Trophoblast cell (in vitro differentiated cells and primary cell): ENCODE data around the gene C11orf98.

Experiments used
- DNase-seq, 2 donors: peaks; one replicate each; pipeline ENCODE4 v3.0.0-alpha.2; 2016
- H2AFZ ChIP-seq: 2 replicates; pipeline ENCODE4 v1.6.1; 2013; ENCODE audit warnings: low read length, moderate library complexity, mild to moderate bottlenecking; ENCODE audit not compliant: insufficient read depth, poor library complexity
- H2AK5ac ChIP-seq: 2 replicates; pipeline ENCODE4 v1.6.1; 2013; ENCODE audit warnings: mild to moderate bottlenecking, low read length
- H2BK120ac ChIP-seq: 2 replicates; pipeline ENCODE4 v1.6.1; 2013; ENCODE audit warnings: low read length, mild to moderate bottlenecking, moderate library complexity; ENCODE audit not compliant: insufficient read depth, poor library complexity
- H2BK12ac ChIP-seq: 2 replicates; pipeline ENCODE4 v1.6.1; 2013; ENCODE audit warnings: mild to moderate bottlenecking, low read length, moderate library complexity
- H2BK5ac ChIP-seq: 2 replicates; pipeline ENCODE4 v1.6.1; 2013; ENCODE audit warnings: low read length, low read depth, moderate library complexity, mild to moderate bottlenecking; ENCODE audit not compliant: poor library complexity
- H3K14ac ChIP-seq: 2 replicates; pipeline ENCODE4 v1.6.1; 2013; ENCODE audit warnings: mild to moderate bottlenecking, low read length
- H3K18ac ChIP-seq: 2 replicates; pipeline ENCODE4 v1.6.1; 2013; ENCODE audit warnings: mild to moderate bottlenecking, low read length
- H3K23ac ChIP-seq: 2 replicates; pipeline ENCODE4 v1.6.1; 2013; ENCODE audit warnings: low read length
- H3K27ac ChIP-seq: 2 replicates; pipeline ENCODE4 v1.5.1; 2013; ENCODE audit warnings: low read depth, mild to moderate bottlenecking, inconsistent platforms, low read length, moderate library complexity
- H3K27me3 ChIP-seq: 2 replicates; pipeline ENCODE4 v1.6.1; 2013; ENCODE audit warnings: inconsistent platforms, mild to moderate bottlenecking, low read length, moderate library complexity; ENCODE audit not compliant: insufficient read depth
- H3K36me3 ChIP-seq, 2 experiments: 1 replicate in 1 of 2; 2 replicates in 1 of 2; pipeline ENCODE4 v1.6.1; 2013; ENCODE audit warnings: low read length in 2 of 2, mild to moderate bottlenecking in 2 of 2, moderate library complexity in 1 of 2; ENCODE audit not compliant: insufficient read depth in 2 of 2, control insufficient read depth in 1 of 2
- H3K4ac ChIP-seq: 2 replicates; pipeline ENCODE4 v1.6.1; 2013; ENCODE audit warnings: low read depth, mild to moderate bottlenecking, low read length, moderate library complexity
- H3K4me1 ChIP-seq, 2 experiments: 1 replicate in 1 of 2; 2 replicates in 1 of 2; pipeline ENCODE4 v1.6.1; 2013; ENCODE audit warnings: low read length in 2 of 2, mild to moderate bottlenecking in 2 of 2, moderate library complexity in 1 of 2; ENCODE audit not compliant: insufficient read depth in 2 of 2, control insufficient read depth in 1 of 2
- H3K4me2 ChIP-seq: 2 replicates; pipeline ENCODE4 v1.6.1; 2013; ENCODE audit warnings: inconsistent platforms, mild to moderate bottlenecking, low read length, moderate library complexity
- H3K4me3 ChIP-seq: 2 replicates; pipeline ENCODE4 v1.5.1; 2013; ENCODE audit warnings: mild to moderate bottlenecking, low read depth, low read length, inconsistent platforms
- H3K79me1 ChIP-seq: one replicate; pipeline ENCODE4 v1.6.1; 2013; ENCODE audit warnings: low read length
- H3K79me2 ChIP-seq: 2 replicates; pipeline ENCODE4 v1.6.1; 2013; ENCODE audit warnings: low read length, mild to moderate bottlenecking; ENCODE audit not compliant: control insufficient read depth, insufficient read depth, poor library complexity
- H3K9ac ChIP-seq: 2 replicates; pipeline ENCODE4 v1.6.1; 2013; ENCODE audit warnings: mild to moderate bottlenecking, low read length
- H3K9me3 ChIP-seq: 2 replicates; pipeline ENCODE4 v1.6.1; 2013; ENCODE audit warnings: low read depth, mild to moderate bottlenecking, control low read depth, inconsistent platforms, low read length; ENCODE audit not compliant: insufficient read depth
- H4K12ac ChIP-seq: 2 replicates; pipeline ENCODE4 v1.6.1; 2013; ENCODE audit warnings: low read depth, mild to moderate bottlenecking, low read length, moderate library complexity
- H4K8ac ChIP-seq: 2 replicates; pipeline ENCODE4 v1.6.1; 2013; ENCODE audit warnings: low read depth, mild to moderate bottlenecking, low read length, moderate library complexity
- H4K91ac ChIP-seq: one replicate; pipeline ENCODE4 v1.6.1; 2013; ENCODE audit warnings: low read depth, mild to moderate bottlenecking, low read length, moderate library complexity
- WGBS: extraction: QIAGEN DNeasy Blood & Tissue Kit; methylation state at CpG from one replicate; pipeline ENCODE4 v1.1.7; 2013; ENCODE audit warnings: missing lambda C conversion rate; ENCODE audit not compliant: insufficient read length, insufficient coverage; ENCODE audit errors: extremely low coverage; 5-methylcytosine and 5-hydroxymethylcytosine counted together

The C11orf98 gene

DNA sequence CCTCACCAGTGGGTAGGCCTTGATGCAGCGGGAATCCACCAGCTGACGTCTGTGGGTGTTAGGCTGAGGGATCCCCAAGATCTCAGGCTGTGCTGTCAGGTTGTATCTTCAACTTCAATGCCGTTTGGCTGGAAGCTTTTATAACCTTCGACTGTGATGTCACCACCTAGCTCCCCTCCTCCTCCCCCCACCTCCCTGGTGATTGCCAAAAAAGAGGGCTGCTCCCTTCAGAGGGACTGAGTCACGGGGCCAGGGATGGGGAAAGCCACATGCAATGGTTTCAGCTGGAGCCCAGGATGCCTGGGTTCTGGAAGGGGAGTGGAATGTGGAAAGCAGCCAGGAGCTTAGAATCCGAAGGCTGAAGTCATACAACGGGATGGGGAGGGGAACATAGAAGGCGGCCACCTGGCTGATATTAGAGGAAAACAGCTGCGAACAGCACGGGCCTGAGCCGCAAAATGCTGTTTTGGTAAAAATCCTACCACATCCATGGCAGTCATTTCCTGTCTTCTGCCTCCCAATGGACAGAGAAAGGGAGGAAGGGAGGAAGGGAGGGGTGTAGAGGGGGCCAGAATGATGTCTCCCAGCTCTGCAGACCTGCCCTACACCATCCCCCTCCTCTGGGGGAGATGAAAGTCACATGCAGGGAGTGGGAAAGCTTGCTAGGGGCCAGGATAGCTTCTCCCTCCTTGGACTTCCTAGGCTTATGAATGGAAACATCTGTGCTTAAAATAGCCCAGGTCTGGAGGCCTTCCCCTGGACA is 24.6 kb upstream of the C11orf98 start, which contains the start of gene LRRN4CL:
LRRN4CL (minus strand) TSS at position 110 of the 763 bp plus-strand sequence. CDS start 1,022 bp downstream, outside the sequence.
- Histone ChIP-seq H4K8ac (no peak within 1 kb of the TSS), H2BK12ac (no peak within 1 kb of the TSS), H3K36me3 (peaks cover 40 to 43% of the 10 kb centered on the region in 2 experiments), H2AFZ (no peak within 1 kb of the TSS), H2BK120ac (no peak within 1 kb of the TSS), H3K4me3 (no peak within 1 kb of the TSS), H3K4me2 (no peak within 1 kb of the TSS), H3K14ac (no peak within 1 kb of the TSS), H3K79me1 (no peaks in the 10 kb centered on the region), H3K27ac (no peak within 1 kb of the TSS), H3K4ac (no peak within 1 kb of the TSS), H3K9me3 (no peaks in the 10 kb centered on the region), H4K12ac (no peak within 1 kb of the TSS), H3K27me3 (no peaks in the 10 kb centered on the region), H4K91ac (no peak within 1 kb of the TSS), H3K23ac (no peak within 1 kb of the TSS), H3K18ac (no peak within 1 kb of the TSS), H2AK5ac (no peak within 1 kb of the TSS), H2BK5ac (no peak within 1 kb of the TSS), H3K4me1 (no peaks in the 10 kb centered on the region), H3K79me2 (no peaks in the 10 kb centered on the region), H3K9ac (no peak within 1 kb of the TSS)
- DNase-seq, result no peak
- no CpG with 5 or more reads among the region's 11 CpGs for WGBS

DNA sequence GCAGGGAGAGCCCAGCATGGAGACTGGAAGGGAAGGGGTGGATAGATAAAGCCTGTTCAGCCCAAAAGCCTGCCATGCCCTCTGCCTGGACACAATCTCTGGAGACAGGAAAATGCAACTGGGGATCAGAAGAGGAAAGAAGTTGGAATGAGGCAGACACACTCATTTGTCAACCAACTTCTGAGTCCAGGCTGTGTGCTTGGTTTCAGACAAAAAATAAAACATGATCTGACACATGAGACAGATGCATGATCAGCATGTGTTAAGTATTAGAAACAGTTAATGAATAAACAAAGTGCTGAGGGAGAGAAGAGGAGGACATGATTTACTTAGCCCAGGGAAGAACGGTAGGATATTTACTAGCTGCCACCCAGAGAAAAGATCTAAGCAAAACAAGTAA is 23.5 kb upstream of the C11orf98 start:
- no peak overlapping the region for H3K4ac ChIP-seq
- H3K79me1 ChIP-seq, result no peaks in the 10 kb centered on the region
- H3K27ac ChIP-seq, result no peak overlapping the region
- no CpG with 5 or more reads among the region's 1 CpG for WGBS
- H4K91ac ChIP-seq, result no peak overlapping the region
- no peak for DNase-seq
- H4K12ac ChIP-seq, result no peak overlapping the region
- no peak overlapping the region for H3K14ac ChIP-seq
- H3K4me3 ChIP-seq, result no peak overlapping the region
- H3K27me3 ChIP-seq, result no peaks in the 10 kb centered on the region
- H3K18ac ChIP-seq, result no peak overlapping the region
- H3K4me1 ChIP-seq, result no peaks in the 10 kb centered on the region
- no peak overlapping the region for H2BK12ac ChIP-seq
- peaks cover 34 to 36% of the 10 kb centered on the region in 2 experiments for H3K36me3 ChIP-seq
- H3K9me3 ChIP-seq, result no peaks in the 10 kb centered on the region
- no peak overlapping the region for H4K8ac ChIP-seq
- no peak overlapping the region for H2BK5ac ChIP-seq
- H2AFZ ChIP-seq, result no peak overlapping the region
- no peak overlapping the region for H3K4me2 ChIP-seq
- H2AK5ac ChIP-seq, result no peak overlapping the region
- no peak overlapping the region for H3K23ac ChIP-seq
- H2BK120ac ChIP-seq, result no peak overlapping the region
- H3K79me2 ChIP-seq, result no peaks in the 10 kb centered on the region
- H3K9ac ChIP-seq, result no peak overlapping the region

DNA sequence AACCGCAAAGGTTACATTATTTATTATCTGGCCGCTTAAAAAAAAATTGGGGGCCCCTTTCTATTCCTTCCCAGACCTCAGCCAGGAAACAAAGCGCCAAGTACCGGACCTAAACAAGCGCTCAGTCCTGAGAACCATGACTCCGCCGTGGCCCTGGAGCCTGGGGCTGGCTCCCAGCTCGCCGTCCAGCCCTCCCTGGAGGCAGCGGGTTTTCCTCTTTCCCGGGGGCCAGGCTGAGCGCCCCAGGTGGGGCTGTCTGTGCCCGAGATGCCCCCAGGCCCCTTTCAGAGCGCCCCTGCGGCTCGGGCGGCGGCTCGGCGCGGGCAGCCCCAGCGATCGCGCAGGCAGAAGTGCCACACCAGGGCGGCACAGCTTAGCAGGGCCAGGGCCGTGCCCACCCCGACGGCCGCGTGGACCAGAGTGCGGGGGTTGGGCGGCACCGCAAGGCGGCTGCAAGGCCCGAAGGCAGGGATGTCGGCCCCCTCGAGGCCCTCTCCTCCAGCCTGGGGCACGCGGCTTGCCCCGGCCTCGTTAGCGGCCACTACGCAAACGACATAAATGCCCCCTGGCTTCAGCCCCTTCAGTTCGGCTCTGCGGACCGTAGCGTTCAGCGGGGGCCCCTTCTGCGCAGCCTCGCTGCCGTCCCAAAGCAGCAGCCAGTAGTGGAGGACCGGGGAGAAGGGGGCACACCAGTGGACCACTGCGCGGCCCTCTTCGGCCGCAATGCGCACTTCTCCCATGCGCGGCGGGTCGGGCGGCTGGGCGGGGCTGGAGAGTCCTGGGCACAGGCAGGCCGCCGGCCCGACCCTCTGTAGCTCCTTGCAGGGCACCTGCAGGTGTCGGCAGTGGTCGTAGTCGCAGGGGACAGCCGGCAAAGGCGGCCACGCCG is 22.7 kb upstream of the C11orf98 start:
- Histone ChIP-seq H4K12ac (no peak overlapping the region), H3K9ac (no peak overlapping the region), H3K4me2 (no peak overlapping the region), H3K9me3 (no peaks in the 10 kb centered on the region), H3K36me3 (peaks cover 29 to 30% of the 10 kb centered on the region in 2 experiments), H4K8ac (no peak overlapping the region), H2BK12ac (no peak overlapping the region), H3K27me3 (no peaks in the 10 kb centered on the region), H2BK5ac (no peak overlapping the region), H2BK120ac (no peak overlapping the region), H3K4me3 (no peak overlapping the region), H3K4ac (no peak overlapping the region), H3K23ac (no peak overlapping the region), H4K91ac (no peak overlapping the region), H3K18ac (no peak overlapping the region), H3K79me2 (no peaks in the 10 kb centered on the region), H2AK5ac (no peak overlapping the region), H3K14ac (no peak overlapping the region), H3K27ac (no peak overlapping the region), H2AFZ (no peak overlapping the region), H3K79me1 (no peaks in the 10 kb centered on the region), H3K4me1 (no peaks in the 10 kb centered on the region)
- 100% methylated on average over 1 of the region's 74 CpGs for WGBS
- DNase-seq, result no peak

DNA sequence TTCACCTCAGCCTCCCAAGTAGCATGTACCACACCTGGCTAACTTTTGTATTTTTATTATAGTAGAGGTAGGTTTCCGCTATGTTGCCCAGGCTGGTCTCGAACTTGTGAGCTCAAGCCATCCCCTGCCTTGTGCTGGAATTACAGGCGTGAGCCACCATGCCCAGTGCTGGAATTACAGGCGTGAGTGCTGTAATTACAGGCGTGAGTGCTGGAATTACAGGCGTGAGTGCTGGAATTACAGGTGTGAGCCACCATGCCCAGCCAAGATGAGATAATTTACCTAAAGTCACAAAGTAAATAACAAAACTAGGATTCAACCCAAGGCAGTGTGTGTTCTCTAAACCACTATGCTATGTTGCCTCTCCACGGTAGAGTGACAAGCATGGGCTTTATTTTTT is 17.5 kb upstream of the C11orf98 start:
- Histone ChIP-seq H3K79me1 (peaks cover 5% of the 10 kb centered on the region), H3K27ac (no peak overlapping the region), H2AK5ac (no peak overlapping the region), H3K27me3 (no peaks in the 10 kb centered on the region), H4K12ac (no peak overlapping the region), H3K36me3 (peaks cover 3% of the 10 kb centered on the region in 2 experiments), H3K9ac (no peak overlapping the region), H2BK5ac (no peak overlapping the region), H4K8ac (no peak overlapping the region), H2AFZ (no peak overlapping the region), H2BK120ac (no peak overlapping the region), H3K4me1 (peaks cover 0 to 6% of the 10 kb centered on the region in 2 experiments), H2BK12ac (no peak overlapping the region), H3K14ac (no peak overlapping the region), H3K79me2 (peaks cover 6% of the 10 kb centered on the region), H3K18ac (no peak overlapping the region), H3K4me3 (no peak overlapping the region), H3K4me2 (no peak overlapping the region), H3K4ac (no peak overlapping the region), H3K23ac (no peak overlapping the region), H4K91ac (no peak overlapping the region), H3K9me3 (peaks cover 3% of the 10 kb centered on the region)
- no CpG with 5 or more reads among the region's 7 CpGs for WGBS
- no peak for DNase-seq
